Cardiac fibroblast (primary cell): ENCODE results near the gene FCGR2B.

Experiments used
- DNase-seq, 2 donors: peaks; one replicate each; pipeline versions ENCODE4 v3.0.0 to v3.0.0-alpha.2; 2010; ENCODE audit warnings: low read depth in 2 of 2
- H3K4me3 ChIP-seq, 2 donors: replicated peaks in 1 of 2; 1 replicate in 1 of 2; 2 replicates in 1 of 2; pipeline ENCODE4 v1.5.1; 2011; ENCODE audit warnings: low read depth in 2 of 2, low read length in 2 of 2, mild to moderate bottlenecking in 2 of 2, moderate library complexity in 1 of 2
- CTCF ChIP-seq: IDR thresholded peaks from one replicate; pipeline ENCODE4 v1.5.1; 2011; ENCODE audit warnings: low read depth, mild to moderate bottlenecking, low read length, inconsistent platforms

FCGR2B gene

GRCh38 chr1:161702250-161702649 lies 39.3 kb downstream of the FCGR2B start:
- no peak for TF ChIP-seq CTCF
- DNase-seq = no peak
- no peak overlapping the region for H3K4me3 ChIP-seq

- DNase-seq = no peak
- H3K4me3 ChIP-seq = no peak overlapping the region
- no peak for TF ChIP-seq CTCF
Measured at GRCh38 chr1:161705537-161705936, 42.6 kb downstream of the FCGR2B start.

- peak in 1 of 2 donors; percentile 89 for DNase-seq
Measured at GRCh38 chr1:161706113-161706481, 43.2 kb downstream of the FCGR2B start.

GRCh38 chr1:161706482-161707347 lies 43.8 kb downstream of the FCGR2B start, which contains the start of gene FCRLA:
Gene FCRLA, plus strand, starts transcription at chr1:161707229. Its CDS starts 36 bp downstream, at chr1:161707265.
- TF ChIP-seq CTCF = no peak
- DNase-seq = peak; percentile 86 to 97
- no peak within 1 kb of the TSS for H3K4me3 ChIP-seq

More at GRCh38 chr1:161706113-161706481, 43.2 kb downstream of the FCGR2B start:
- no peak overlapping the region for H3K4me3 ChIP-seq
- TF ChIP-seq CTCF = no peak

GRCh38 chr1:161707503-161707902 lies 44.6 kb downstream of the FCGR2B start:
- no peak for TF ChIP-seq CTCF
- no peak for DNase-seq
- H3K4me3 ChIP-seq = no peak overlapping the region

- no peak overlapping the region for H3K4me3 ChIP-seq
- TF ChIP-seq CTCF = no peak
- no peak for DNase-seq
Measured at GRCh38 chr1:161709373-161709772, 46.4 kb downstream of the FCGR2B start.
